T-helper 2 cell (primary cell): ENCODE data around the gene SREBF2.

Experiments used
- DNase-seq, 5 experiments: peaks; one replicate each; pipeline versions ENCODE4 v3.0.0 to v3.0.0-alpha.2; 2012 to 2022

Gene SREBF2

GRCh38 chr22:41880653-41881052, 47.7 kb downstream of the SREBF2 start:
- no peak for DNase-seq

GRCh38 chr22:41883400-41883799, 50.5 kb downstream of the SREBF2 start:
- DNase-seq = no peak

- DNase-seq = no peak
Measured at GRCh38 chr22:41885116-41885515, 52.2 kb downstream of the SREBF2 start.

- no peak for DNase-seq
Measured at GRCh38 chr22:41885516-41885915, 52.6 kb downstream of the SREBF2 start.

GRCh38 chr22:41888627-41889200, 55.8 kb downstream of the SREBF2 start:
- no peak for DNase-seq

GRCh38 chr22:41891407-41891806, 58.5 kb downstream of the SREBF2 start:
- no peak for DNase-seq

- DNase-seq = no peak
Measured at GRCh38 chr22:41892721-41893120, 59.8 kb downstream of the SREBF2 start.

GRCh38 chr22:41893591-41894375, 60.9 kb downstream of the SREBF2 start:
- no peak for DNase-seq

GRCh38 chr22:41898645-41899044, 65.7 kb downstream of the SREBF2 start:
- DNase-seq = no peak

- no peak for DNase-seq
Measured at GRCh38 chr22:41899110-41899509, 66.2 kb downstream of the SREBF2 start.

- no peak for DNase-seq
Measured at GRCh38 chr22:41899992-41900651, 67.2 kb downstream of the SREBF2 start.

GRCh38 chr22:41900652-41901312, 67.9 kb downstream of the SREBF2 start:
- no peak for DNase-seq

GRCh38 chr22:41902016-41902415, 69.1 kb downstream of the SREBF2 start:
- DNase-seq = no peak

GRCh38 chr22:41902932-41903421, 70.1 kb downstream of the SREBF2 start:
- no peak for DNase-seq

GRCh38 chr22:41904450-41905410, 71.8 kb downstream of the SREBF2 start:
- no peak for DNase-seq

GRCh38 chr22:41905411-41906202, 72.7 kb downstream of the SREBF2 start:
- no peak for DNase-seq

GRCh38 chr22:41906822-41907221, 73.9 kb downstream of the SREBF2 start:
- DNase-seq = no peak

GRCh38 chr22:41907436-41908401, 74.8 kb downstream of the SREBF2 start:
- no peak for DNase-seq

GRCh38 chr22:41908411-41909309, 75.8 kb downstream of the SREBF2 start:
- DNase-seq = peak in 2 of 5 experiments; percentile 27 to 63
